ENCODE results near the gene MAN2A2.

Gene MAN2A2

GRCh38 chr15:90947577-90948357, 44.7 kb downstream of the MAN2A2 start:
- no peak for DNase-seq

- no peak for DNase-seq
These were observed 45.4 kb downstream of the MAN2A2 start for GRCh38 chr15:90948506-90948905.

GRCh38 chr15:90949979-90950675, 47.0 kb downstream of the MAN2A2 start:
- DNase-seq: no peak

- DNase-seq: no peak
These were observed 47.6 kb downstream of the MAN2A2 start for GRCh38 chr15:90950676-90951075.

- DNase-seq: no peak
These were observed 50.0 kb downstream of the MAN2A2 start for GRCh38 chr15:90952901-90953677.

GRCh38 chr15:90953947-90954711, 51.0 kb downstream of the MAN2A2 start:
- no peak for DNase-seq

GRCh38 chr15:90954712-90955623, 51.9 kb downstream of the MAN2A2 start, which contains the start of gene RCCD1:
TSS of gene RCCD1 (plus strand) at chr15:90954884. CDS start at chr15:90956735, 1,851 bp downstream.
- peak; percentile 89 for DNase-seq

- no peak for DNase-seq
These were observed 52.6 kb downstream of the MAN2A2 start for GRCh38 chr15:90955624-90956273.

- peak; percentile 9 for DNase-seq
These were observed 53.4 kb downstream of the MAN2A2 start for GRCh38 chr15:90956274-90957030.

- peak; percentile 3 for DNase-seq
These were observed 54.1 kb downstream of the MAN2A2 start for GRCh38 chr15:90957031-90957790.

GRCh38 chr15:90957791-90958190, 54.7 kb downstream of the MAN2A2 start:
- DNase-seq: no peak

- DNase-seq: no peak
These were observed 56.0 kb downstream of the MAN2A2 start for GRCh38 chr15:90959028-90959595.

- no peak for DNase-seq
These were observed 56.8 kb downstream of the MAN2A2 start for GRCh38 chr15:90959894-90960293.

GRCh38 chr15:90960298-90961091, 57.4 kb downstream of the MAN2A2 start:
- DNase-seq: no peak

- DNase-seq: no peak
These were observed 58.9 kb downstream of the MAN2A2 start for GRCh38 chr15:90962021-90962420.

- DNase-seq: no peak
These were observed 63.2 kb downstream of the MAN2A2 start for GRCh38 chr15:90966262-90966661.

GRCh38 chr15:90967206-90967605, 64.1 kb downstream of the MAN2A2 start:
- no peak for DNase-seq

- DNase-seq: no peak
These were observed 65.3 kb downstream of the MAN2A2 start for GRCh38 chr15:90968434-90968833.
